PC-3 (cell line): Measurements from ENCODE around the gene ACTR3C. TPM values are rescaled to one million over a fixed set of nuclear protein-coding genes. Genes with fewer than 3 reads are reported as not detected.
"Not testable (repeated sequence)": the region's sequence is repeated elsewhere in the genome, so short reads cannot be mapped to it uniquely, and the experiment has no call there.

Source experiments
- ATAC-seq: fragments of 200-7000 bp; cut with Tn5 transposase; 2 replicates; pipeline ENCODE4 v1.9.1; 2020; ENCODE audit warnings: mild to moderate bottlenecking, moderate library complexity
- BruUV-seq: library from RNA; stranded (reverse); fragments of 400-500 nt; replicated peaks from 2 replicates; lab custom pipeline; 2021; lab: Mats Ljungman, UMichigan
- CTCF ChIA-PET: fragments of 300-600 bp; sonication (Branson Sonifier 250); formaldehyde crosslinking; loops from one replicate; lab custom pipeline; 2022; ENCODE audit warnings: antibody characterized with exemption; lab: Charles Lee
- POLR2A ChIA-PET: fragments of 300-600 bp; sonication (Branson Sonifier 250); formaldehyde crosslinking; loops from one replicate; lab custom pipeline; 2022; ENCODE audit warnings: antibody characterized with exemption; ENCODE audit not compliant: unreplicated experiment; lab: Charles Lee
- DNase-seq: peaks from one replicate; pipeline ENCODE4 v3.0.0-alpha.2; 2015
- H2AFZ ChIP-seq: fragments of 300-600 bp; sonication (generic); 2 replicates; pipeline ENCODE4 v1.6.0; 2016; ENCODE audit warnings: antibody characterized with exemption, low read length
- H3F3A ChIP-seq: fragments of 300-600 bp; sonication (generic); one replicate; pipeline ENCODE4 v1.6.0; 2017; ENCODE audit warnings: antibody characterized with exemption, low read length, control low read depth, mild to moderate bottlenecking; ENCODE audit not compliant: unreplicated experiment
- H3K27ac ChIP-seq: fragments of 300-600 bp; sonication (generic); 2 replicates; pipeline ENCODE4 v1.5.1; 2016; ENCODE audit warnings: mild to moderate bottlenecking, low read length
- H3K27me3 ChIP-seq: fragments of 300-600 bp; sonication (generic); 2 replicates; pipeline ENCODE4 v1.6.1; 2016; ENCODE audit warnings: low read length, mixed read lengths
- H3K36me3 ChIP-seq: fragments of 300-600 bp; sonication (generic); 2 replicates; pipeline ENCODE4 v1.6.1; 2016; ENCODE audit warnings: low read depth, mixed run types, low read length, mixed read lengths
- H3K4me1 ChIP-seq: fragments of 300-600 bp; sonication (generic); 2 replicates; pipeline ENCODE4 v1.5.1; 2016; ENCODE audit warnings: low read length; ENCODE audit not compliant: insufficient read depth
- H3K4me2 ChIP-seq: fragments of 300-600 bp; sonication (generic); 2 replicates; pipeline ENCODE4 v1.6.0; 2016; ENCODE audit warnings: low read length
- H3K4me3 ChIP-seq: fragments of 300-600 bp; sonication (generic); 2 replicates; pipeline ENCODE4 v1.5.1; 2016; ENCODE audit warnings: mild to moderate bottlenecking, low read length, mixed read lengths
- H3K79me2 ChIP-seq: fragments of 300-600 bp; sonication (generic); 2 replicates; pipeline ENCODE4 v1.6.1; 2017; ENCODE audit warnings: low read length, mixed read lengths
- H3K9ac ChIP-seq: fragments of 300-600 bp; sonication (generic); 2 replicates; pipeline ENCODE4 v1.6.0; 2016; ENCODE audit warnings: mild to moderate bottlenecking, low read length
- H3K9me2 ChIP-seq: fragments of 300-600 bp; sonication (generic); replicated peaks from 2 replicates; pipeline ENCODE4 v1.6.1; 2016; ENCODE audit warnings: mixed run types, low read length, mixed read lengths
- H3K9me3 ChIP-seq: fragments of 300-600 bp; sonication (generic); 2 replicates; pipeline ENCODE4 v1.6.1; 2016; ENCODE audit warnings: low read length, mixed read lengths
- H4K20me1 ChIP-seq: fragments of 300-600 bp; sonication (generic); 2 replicates; pipeline ENCODE4 v1.6.1; 2016; ENCODE audit warnings: low read length, mixed read lengths
- intact Hi-C: fragments of 100-400 bp; cut with micrococcal nuclease; formaldehyde crosslinking; loops from 2 replicates; pipeline ENCODE4 v1.9.0; 2023
- total RNA-seq: library from RNA; depleted of rRNA; stranded (reverse); fragments of >200 nt; gene quantifications from 2 replicates; pipeline ENCODE4 v1.2.3, GENCODE V29; 2014

Gene ACTR3C
- total RNA-seq, 1 experiment from 2014 or later, result 10.8 TPM

DNA sequence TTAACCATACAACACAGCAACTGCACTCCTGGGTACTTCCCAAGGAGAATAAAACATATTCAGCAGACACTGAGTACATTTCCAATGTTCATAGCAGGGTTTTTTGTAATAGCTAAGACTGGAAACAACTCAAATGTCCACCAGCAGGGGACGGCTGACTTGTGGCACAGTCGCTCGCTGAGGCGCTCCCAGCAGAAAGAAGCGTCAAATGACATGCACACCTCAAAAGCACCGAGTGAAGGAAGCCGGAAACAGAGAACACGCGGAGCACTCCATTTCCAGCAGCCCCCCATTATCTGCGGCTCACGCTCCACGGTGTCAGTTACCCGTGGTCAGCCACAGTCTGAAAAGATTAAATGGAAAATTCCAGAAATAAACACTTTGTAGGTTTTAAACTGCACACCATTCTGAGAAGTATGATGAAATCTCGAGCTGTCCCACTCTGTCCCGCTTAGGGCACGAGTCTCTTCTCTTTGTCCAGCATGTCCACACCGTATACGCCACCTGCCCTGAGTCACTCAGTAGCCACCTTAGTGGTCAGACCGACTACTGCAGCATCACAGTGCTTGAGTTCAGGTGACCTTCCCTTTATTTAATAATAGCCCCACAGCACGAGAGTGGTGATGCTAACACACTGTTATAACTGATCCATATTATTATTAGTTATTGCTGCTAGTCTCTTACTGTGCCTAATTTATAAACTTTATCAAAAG, 56.2 kb downstream of the ACTR3C start:
- H3K4me2 ChIP-seq, POLR2A ChIA-PET, ATAC-seq, H3K4me3 ChIP-seq, H3K27ac ChIP-seq, DNase-seq, CTCF ChIA-PET, H3K27me3 ChIP-seq, H3F3A ChIP-seq, BruUV-seq, H4K20me1 ChIP-seq, H3K36me3 ChIP-seq, H3K79me2 ChIP-seq, H3K4me1 ChIP-seq, H3K9ac ChIP-seq, H3K9me3 ChIP-seq, intact Hi-C loops, H2AFZ ChIP-seq, H3K9me2 ChIP-seq: not testable (repeated sequence)

DNA sequence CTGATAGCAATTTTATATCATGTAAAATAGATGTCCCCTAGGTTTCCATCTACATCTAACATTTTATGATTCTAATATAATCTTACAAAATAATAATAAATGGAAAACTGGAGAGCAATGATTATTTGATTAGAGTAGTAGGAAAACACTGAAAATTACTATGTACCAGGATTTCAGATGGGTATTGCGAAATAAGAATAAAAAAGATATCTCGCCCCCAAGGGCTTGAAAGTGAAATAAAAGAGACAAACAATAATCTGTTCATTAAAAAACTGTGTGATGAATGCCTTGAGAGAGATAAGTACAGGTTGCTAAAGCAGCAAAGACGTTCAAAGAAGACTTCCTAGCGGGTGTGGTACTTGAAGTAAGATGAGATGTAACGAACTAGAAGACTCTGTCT, 60.7 kb downstream of the ACTR3C start:
- H3K79me2 ChIP-seq, H3K4me2 ChIP-seq, H3K9me2 ChIP-seq, H2AFZ ChIP-seq, BruUV-seq, H3K36me3 ChIP-seq, DNase-seq, H3K27me3 ChIP-seq, H3K4me3 ChIP-seq, intact Hi-C loops, H3K27ac ChIP-seq, CTCF ChIA-PET, ATAC-seq, H4K20me1 ChIP-seq, H3K4me1 ChIP-seq, H3F3A ChIP-seq, POLR2A ChIA-PET, H3K9ac ChIP-seq, H3K9me3 ChIP-seq: not testable (repeated sequence)

DNA sequence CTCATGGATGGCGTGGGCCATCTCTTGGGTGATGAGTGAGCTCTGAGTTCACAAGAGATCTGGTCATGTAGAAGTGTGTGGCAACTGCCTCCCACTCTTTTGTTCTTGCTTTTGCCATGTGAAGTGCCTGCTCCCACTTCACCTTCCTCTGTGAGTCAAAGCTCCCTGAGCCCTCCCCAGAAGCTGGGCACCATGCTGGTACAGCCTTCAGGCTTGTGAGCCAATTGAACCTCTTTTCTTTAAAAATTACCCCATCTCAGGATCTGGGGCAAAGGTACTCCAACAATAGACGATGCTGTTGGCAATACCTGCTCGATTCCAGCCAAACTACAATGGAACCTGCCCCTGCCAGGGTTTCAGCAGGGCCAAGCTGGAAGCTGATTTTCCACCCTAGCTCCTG, 75.6 kb downstream of the ACTR3C start:
- H3K36me3 ChIP-seq, result not testable (repeated sequence)

DNA sequence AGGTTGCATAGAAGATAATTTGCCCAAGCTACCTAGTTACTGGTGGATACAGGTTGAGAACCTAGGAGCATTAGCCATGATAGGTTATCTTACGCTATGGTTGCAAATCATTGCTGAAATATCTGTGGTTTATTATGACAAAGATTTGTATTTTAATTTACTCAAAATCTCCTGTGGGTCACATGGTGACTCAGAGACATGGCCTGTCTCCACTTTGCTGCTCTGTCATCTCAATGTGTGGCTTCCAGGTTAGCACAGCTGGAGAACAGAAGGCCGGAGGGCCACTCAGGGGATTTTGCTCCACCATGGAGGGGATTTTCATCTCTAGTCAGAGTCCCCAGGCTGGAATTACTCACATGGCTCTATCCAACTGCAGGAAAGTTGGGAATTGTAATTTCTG, 78.1 kb downstream of the ACTR3C start:
- POLR2A ChIA-PET, H2AFZ ChIP-seq, H3K79me2 ChIP-seq, H4K20me1 ChIP-seq, H3K36me3 ChIP-seq, H3K4me2 ChIP-seq, H3K9ac ChIP-seq, H3K4me3 ChIP-seq, ATAC-seq, H3F3A ChIP-seq, H3K4me1 ChIP-seq, H3K27me3 ChIP-seq, DNase-seq, CTCF ChIA-PET, BruUV-seq, intact Hi-C loops, H3K9me3 ChIP-seq, H3K9me2 ChIP-seq, H3K27ac ChIP-seq: not testable (repeated sequence)

More for the DNA sequence above, 75.6 kb downstream of the ACTR3C start:
- H3K9me3 ChIP-seq, H2AFZ ChIP-seq, BruUV-seq, H3K4me3 ChIP-seq, POLR2A ChIA-PET, H3K4me2 ChIP-seq, H3K4me1 ChIP-seq, H4K20me1 ChIP-seq, intact Hi-C loops, H3K9ac ChIP-seq, DNase-seq, H3F3A ChIP-seq, CTCF ChIA-PET, H3K79me2 ChIP-seq, ATAC-seq, H3K27me3 ChIP-seq, H3K9me2 ChIP-seq, H3K27ac ChIP-seq: not testable (repeated sequence)

DNA sequence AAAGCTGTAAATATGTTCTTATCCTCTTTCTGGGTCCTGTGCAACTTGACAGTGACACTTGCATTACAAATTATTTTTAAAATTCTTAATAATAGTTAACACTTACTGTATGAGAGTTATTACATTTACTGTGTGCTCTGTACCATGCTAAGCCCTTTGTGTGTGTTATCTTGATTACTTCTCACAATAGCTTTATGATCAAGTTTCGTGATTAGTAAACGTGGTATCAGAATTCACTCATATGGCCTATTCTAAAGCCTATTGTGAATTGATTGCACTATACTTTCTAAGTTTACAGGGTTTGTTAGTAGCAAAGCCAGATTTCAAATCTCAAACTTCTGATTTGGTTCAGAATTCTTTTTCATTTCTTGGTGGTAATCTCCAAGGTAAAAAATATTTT, 80.4 kb downstream of the ACTR3C start:
- H3K9me2 ChIP-seq, intact Hi-C loops, H3F3A ChIP-seq, H3K9ac ChIP-seq, H3K4me2 ChIP-seq, H4K20me1 ChIP-seq, H3K9me3 ChIP-seq, POLR2A ChIA-PET, ATAC-seq, H2AFZ ChIP-seq, H3K79me2 ChIP-seq, H3K27me3 ChIP-seq, H3K4me3 ChIP-seq, DNase-seq, H3K4me1 ChIP-seq, H3K27ac ChIP-seq, H3K36me3 ChIP-seq, BruUV-seq, CTCF ChIA-PET: not testable (repeated sequence)

DNA sequence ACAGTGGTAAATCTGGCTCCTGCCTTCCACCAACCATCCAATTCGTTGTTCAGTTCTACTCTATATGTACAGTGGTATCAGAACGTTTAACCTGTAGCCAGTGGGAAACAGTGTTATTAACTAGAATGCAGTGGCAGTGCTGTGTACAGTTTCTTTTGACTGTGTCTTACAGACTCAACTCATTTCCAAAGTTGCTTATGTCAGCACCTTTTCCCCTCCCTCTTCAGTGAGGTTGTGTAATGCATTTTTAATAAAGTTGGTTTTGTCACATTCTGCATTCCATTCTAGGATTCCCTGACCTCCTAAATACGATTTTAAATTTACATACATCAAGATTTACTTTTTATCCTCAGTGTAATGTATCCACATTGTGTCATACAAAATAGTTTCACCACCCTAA, 97.9 kb downstream of the ACTR3C start:
- H3K4me2 ChIP-seq, H3K4me3 ChIP-seq, H3K36me3 ChIP-seq, POLR2A ChIA-PET, ATAC-seq, H3K9me3 ChIP-seq, intact Hi-C loops, H3K27me3 ChIP-seq, H3K27ac ChIP-seq, H3K79me2 ChIP-seq, H3F3A ChIP-seq, CTCF ChIA-PET, H2AFZ ChIP-seq, H3K9ac ChIP-seq, H4K20me1 ChIP-seq, H3K4me1 ChIP-seq, DNase-seq, H3K9me2 ChIP-seq, BruUV-seq: not testable (repeated sequence)
